T-helper 22 cell (primary cell): ENCODE results near the gene PNMA3.
A peak's percentile ranks its signal among the peaks of the same experiment; 100 is the strongest.
"Not testable (repeated sequence)": the region's sequence is repeated elsewhere in the genome, so short reads cannot be mapped to it uniquely, and the experiment has no call there.

Experiments
- DNase-seq: peaks from one replicate; pipeline ENCODE4 v3.0.0-alpha.2; 2020; ENCODE audit warnings: low read depth

PNMA3 gene

DNA sequence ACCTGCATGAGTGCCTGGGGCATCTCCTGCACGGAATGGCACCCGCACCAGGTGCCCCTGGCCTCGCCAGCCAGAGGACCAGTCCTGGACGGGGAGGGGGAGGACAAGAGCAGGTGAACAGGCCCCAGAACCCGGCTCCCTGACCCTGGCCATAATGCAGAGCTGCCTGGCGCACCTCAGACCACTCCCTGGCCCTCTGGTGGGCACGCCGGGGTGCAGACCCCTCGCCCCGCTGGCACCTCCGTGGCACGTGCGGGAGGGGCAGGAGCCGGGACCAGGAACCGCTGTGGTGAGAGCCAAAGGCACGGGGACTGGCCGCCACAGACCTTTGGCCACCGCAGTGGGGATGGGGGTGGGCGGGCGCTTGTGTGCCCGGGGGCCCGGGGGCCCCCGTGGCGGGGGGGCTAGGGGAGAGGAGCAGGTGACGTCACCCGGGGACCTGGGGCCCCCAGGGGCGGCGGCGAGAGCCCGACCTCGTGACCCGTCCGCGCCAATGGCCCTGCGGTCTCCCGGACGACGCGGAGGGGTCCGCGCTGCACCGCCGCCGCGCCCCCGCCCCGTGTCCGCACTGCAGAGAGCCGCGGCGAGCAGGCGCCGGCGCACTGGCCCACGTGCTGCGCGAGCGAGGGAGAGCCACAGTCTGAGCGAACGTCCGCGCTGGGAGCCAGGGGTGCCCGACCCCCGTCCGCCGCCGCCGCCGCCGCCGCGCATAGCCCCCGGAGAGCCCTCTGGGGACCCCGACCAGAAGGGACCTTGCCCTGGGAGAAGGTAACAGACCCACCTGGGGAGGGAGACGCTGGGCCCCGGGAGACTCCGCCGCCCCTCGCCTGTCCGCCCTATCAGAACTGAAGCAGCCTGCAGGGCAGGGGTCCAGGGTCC lies at the start of gene PNMA3:
PNMA3 (plus strand) TSS at position 600 of the 879 bp plus-strand sequence. CDS start 586 bp downstream, outside the sequence.
- DNase-seq = no peak

DNA sequence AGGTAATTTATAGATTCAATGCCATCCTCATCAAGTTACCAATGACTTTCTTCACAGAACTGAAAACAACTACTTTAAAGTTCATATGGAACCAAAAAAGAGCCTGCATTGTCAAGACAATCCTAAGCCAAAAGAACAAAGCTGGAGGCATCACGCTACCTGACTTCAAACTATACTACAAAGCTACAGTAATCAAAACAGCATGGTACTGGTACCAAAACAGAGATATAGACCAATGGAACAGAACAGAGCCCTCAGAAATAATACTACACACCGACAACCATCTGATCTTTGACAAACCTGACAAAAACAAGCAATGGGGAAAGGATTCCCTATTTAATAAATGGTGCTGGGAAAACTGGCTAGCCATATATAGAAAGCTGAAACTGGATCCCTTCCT lies 39.1 kb upstream of the PNMA3 start:
- not testable (repeated sequence) for DNase-seq

- DNase-seq = no peak
These were observed 37.1 kb upstream of the PNMA3 start for GRCh38 chrX:153019166-153019565.

GRCh38 chrX:153026501-153026900 lies 29.8 kb upstream of the PNMA3 start:
- not testable (repeated sequence) for DNase-seq

GRCh38 chrX:153028487-153028886 lies 27.8 kb upstream of the PNMA3 start:
- DNase-seq = not testable (repeated sequence)

DNA sequence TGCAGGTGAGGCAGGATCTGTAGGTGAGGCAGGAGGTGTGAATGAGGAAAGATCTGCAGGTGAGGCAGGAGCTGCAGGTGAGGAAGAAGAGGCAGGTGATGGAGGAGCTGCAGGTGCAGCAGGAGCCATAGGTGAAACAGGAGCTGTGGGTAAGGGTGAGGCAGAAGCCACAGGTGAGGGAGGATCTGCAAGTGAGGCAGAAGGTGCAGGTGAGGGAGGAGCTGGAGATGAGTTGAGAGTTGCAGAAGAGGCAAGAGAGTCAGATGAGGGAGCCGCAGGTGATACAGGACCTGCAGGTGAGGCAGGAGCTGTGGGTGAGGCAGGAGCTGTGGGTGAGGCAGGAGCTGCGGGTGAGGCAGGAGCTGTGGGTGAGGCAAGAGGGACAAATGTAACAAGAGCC lies 27.1 kb upstream of the PNMA3 start:
- DNase-seq = no peak

DNA sequence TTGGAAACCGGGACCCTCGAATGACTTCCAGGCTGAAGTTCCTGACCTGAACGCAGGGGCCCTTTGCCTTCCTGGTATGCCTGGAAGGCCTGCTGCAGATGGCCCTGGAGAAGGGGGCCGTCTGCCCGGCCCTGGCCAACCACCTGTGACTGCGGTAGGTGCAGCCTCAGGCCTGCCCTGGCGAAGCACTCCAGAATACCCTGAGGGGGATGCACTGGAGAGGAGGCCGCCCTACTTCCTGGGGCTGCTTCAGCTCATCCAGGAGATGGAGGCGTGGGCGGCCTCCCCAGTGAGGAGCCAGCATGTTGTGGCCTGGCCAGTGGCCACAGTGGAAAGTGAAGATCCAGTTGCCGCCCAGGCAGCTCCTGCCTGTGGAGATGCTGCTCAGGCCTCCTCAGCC lies 26.4 kb upstream of the PNMA3 start:
- no peak for DNase-seq

- DNase-seq = no peak
These were observed 25.5 kb upstream of the PNMA3 start for GRCh38 chrX:153030801-153031200.

DNA sequence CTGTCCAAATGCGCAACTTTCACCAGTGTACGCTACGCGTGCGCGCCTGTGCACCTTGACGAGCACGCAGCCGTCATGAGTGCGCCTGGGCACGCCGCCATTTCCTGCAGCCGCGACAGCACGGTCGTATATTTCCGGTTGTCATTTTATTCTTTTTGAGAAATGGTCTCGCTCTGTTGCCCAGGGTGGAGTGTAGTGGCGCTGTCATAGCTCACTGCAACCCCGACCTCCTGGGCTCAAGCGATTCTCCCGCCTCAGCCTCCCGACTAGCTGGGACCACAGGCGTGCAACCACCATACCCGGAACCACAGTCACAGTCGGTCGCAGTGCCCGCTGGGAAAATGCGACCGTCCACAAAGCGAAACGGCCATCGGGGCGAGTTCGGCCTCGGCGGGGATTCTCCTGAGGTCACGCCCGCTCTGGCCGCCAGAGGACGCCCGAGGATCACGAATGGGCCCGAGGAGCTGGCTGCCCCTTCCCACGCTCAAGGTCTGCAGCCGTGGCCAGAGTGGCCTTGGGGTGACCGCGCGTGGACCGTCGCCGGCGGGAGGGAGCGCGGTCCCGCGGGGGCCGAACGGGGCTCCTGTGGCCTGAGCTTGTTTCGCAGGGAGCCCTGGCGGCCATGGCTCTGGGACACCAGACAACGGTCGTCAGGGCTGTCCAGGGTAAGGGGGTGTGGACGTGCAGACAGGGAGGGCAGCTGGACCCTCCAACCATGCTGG lies 23.7 kb upstream of the PNMA3 start:
- DNase-seq = peak; percentile 29

- no peak for DNase-seq
These were observed 7.2 kb upstream of the PNMA3 start for GRCh38 chrX:153049093-153049492.

DNA sequence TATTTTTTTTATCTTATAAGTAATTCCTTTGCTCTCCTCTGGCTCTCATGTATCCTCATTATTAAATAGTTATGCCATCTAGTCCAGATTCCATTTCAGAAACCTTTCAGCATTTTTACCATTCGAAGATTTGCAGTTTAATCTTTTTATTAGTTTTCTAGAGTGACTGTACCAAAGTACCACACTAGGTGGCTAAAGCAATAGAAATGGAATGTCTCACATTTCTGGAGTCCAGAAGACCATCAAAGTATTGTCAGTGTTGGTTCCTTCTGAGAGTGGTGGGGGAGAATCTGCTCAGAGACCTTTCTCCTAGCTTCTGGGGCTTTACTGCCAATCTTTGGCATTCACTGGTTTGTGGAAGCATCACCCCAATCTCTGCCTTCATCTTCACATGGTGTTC lies 3.7 kb upstream of the PNMA3 start:
- no peak for DNase-seq

DNA sequence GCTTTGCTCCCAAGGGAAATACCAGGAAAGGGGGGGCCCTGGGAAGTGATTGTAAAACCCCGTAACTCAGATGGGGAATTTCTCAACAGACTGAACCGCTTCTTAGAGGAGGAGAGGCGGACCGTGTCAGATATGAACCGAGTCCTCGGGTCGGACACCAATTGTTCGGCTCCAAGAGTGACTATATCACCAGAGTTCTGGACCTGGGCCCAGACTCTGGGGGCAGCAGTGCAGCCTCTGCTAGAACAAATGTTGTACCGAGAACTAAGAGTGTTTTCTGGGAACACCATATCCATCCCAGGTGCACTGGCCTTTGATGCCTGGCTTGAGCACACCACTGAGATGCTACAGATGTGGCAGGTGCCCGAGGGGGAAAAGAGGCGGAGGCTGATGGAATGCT lies 1.0 kb downstream of the PNMA3 start:
- no peak for DNase-seq

GRCh38 chrX:153059191-153060094 lies 3.2 kb downstream of the PNMA3 start:
- DNase-seq = no peak

DNA sequence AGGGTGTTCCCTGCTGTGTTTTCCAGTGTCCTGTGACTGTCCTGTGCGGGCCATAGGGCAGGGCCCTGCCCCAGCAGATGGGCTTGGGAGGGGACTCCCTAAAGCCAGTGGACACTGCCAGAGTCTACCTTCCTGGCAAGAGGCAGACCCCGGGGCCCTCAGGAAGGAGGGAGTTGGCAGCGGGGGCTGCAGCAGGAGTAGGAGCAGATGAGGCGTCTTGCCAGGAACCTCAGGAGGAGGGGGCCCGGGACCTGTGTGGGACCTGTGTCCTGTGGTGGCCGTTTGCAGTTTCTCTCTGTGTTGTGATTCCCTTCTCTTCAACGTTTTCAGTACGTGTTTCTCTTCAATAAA lies 3.8 kb downstream of the PNMA3 start:
- no peak for DNase-seq

DNA sequence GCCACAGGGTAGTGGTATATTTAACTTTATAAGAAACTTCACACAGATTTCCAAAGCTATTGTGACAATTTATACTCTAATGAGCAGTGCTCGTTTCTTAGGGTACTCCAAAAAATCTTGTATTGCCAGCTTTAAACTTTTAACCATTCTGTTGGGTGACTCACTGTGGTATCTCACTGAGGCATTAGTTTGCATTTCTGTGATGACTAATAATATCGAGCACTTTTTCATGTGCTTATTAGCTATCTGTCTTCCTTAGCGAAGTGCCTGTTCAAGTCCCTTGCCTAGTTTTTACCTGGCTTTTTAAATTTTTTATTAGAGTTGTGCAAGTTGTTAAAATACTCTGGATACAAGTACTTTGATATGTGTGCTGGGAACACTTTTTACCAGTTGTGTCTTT lies 5.5 kb downstream of the PNMA3 start:
- DNase-seq = no peak

DNA sequence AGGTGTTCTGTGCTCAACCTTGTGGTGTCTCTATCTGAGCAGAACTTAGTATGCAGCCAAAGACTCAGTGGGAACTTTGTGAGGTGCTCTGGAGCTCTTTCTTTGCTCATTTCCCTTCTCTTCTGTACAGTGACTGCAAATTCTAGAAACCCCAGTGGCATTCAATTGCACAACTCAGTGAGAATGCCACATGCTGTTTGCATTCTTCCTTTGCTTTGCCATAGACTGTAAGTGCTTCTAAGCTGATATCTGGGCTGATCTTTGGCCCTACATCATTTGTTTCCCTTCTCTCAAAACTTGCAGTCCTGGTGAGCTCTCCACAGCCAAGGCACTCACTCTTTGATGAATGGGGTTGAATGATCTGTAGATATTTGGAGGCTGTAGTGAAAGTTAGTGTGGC lies 7.0 kb downstream of the PNMA3 start:
- no peak for DNase-seq

GRCh38 chrX:153064061-153064460 lies 7.8 kb downstream of the PNMA3 start:
- no peak for DNase-seq

- no peak for DNase-seq
These were observed 9.1 kb downstream of the PNMA3 start for GRCh38 chrX:153065389-153065788.

- not testable (repeated sequence) for DNase-seq
These were observed 10.1 kb downstream of the PNMA3 start for GRCh38 chrX:153066402-153066801.

GRCh38 chrX:153071909-153072583 lies 15.8 kb downstream of the PNMA3 start, which contains the start of gene PNMA6A:
Gene PNMA6A (plus strand): TSS chrX:153072454. CDS start chrX:153073063, 609 bp downstream.
- DNase-seq = not testable (repeated sequence)

- DNase-seq = not testable (repeated sequence)
These were observed 17.1 kb downstream of the PNMA3 start for GRCh38 chrX:153073331-153073730.
